CD4-positive, CD25-positive, alpha-beta regulatory T cell (primary cell): Measurements from ENCODE around the gene GIMD1. TPM values are rescaled to one million over a fixed set of nuclear protein-coding genes. Genes with fewer than 3 reads are reported as not detected.

Source experiments
- ATAC-seq, 2 donors: fragments of 150-1000 bp; cut with Tn5 transposase; one replicate each; pipeline ENCODE4 v1.10.0; 2021; ENCODE audit warnings: low read depth in 2 of 2, moderate number of reproducible peaks in 2 of 2, moderate library complexity in 1 of 2
- DNase-seq, 3 donors: peaks; one replicate each; pipeline versions ENCODE4 v3.0.0 to v3.0.0-alpha.2; 2012 to 2022; ENCODE audit warnings: mixed read lengths in 1 of 3
- H3K27ac ChIP-seq: one replicate; pipeline ENCODE4 v1.7.0; 2013; ENCODE audit warnings: mild to moderate bottlenecking, low read length; ENCODE audit not compliant: insufficient read depth, poor library complexity, severe bottlenecking
- H3K27me3 ChIP-seq: one replicate; pipeline ENCODE4 v1.7.0; 2013; ENCODE audit warnings: low read length; ENCODE audit not compliant: control insufficient read depth, insufficient read depth
- H3K36me3 ChIP-seq: one replicate; pipeline ENCODE4 v1.7.0; 2013; ENCODE audit warnings: mild to moderate bottlenecking, low read length, moderate library complexity; ENCODE audit not compliant: control insufficient read depth, insufficient read depth
- H3K4me1 ChIP-seq: 2 replicates; pipeline ENCODE4 v1.7.0; 2013; ENCODE audit warnings: mild to moderate bottlenecking, low read length; ENCODE audit not compliant: insufficient read depth, control insufficient read depth, poor library complexity, severe bottlenecking
- H3K4me3 ChIP-seq: one replicate; pipeline ENCODE4 v1.7.0; 2013; ENCODE audit warnings: low read depth, mild to moderate bottlenecking, low read length, moderate library complexity
- H3K9me3 ChIP-seq, 2 experiments: 1 replicate in 1 of 2; 2 replicates in 1 of 2; pipeline ENCODE4 v1.7.0; 2013; ENCODE audit warnings: low read length in 2 of 2, mild to moderate bottlenecking in 1 of 2, moderate library complexity in 1 of 2; ENCODE audit not compliant: control insufficient read depth in 2 of 2
- H3K27ac Mint-ChIP-seq, 3 donors: one replicate each; pipeline ENCODE4 v1.8.0; 2020 to 2022; ENCODE audit warnings: mild to moderate bottlenecking in 3 of 3, mixed read lengths in 3 of 3, moderate library complexity in 2 of 3
- H3K27me3 Mint-ChIP-seq: one replicate; pipeline ENCODE4 v1.8.0; 2022; ENCODE audit warnings: mild to moderate bottlenecking, mixed read lengths
- H3K36me3 Mint-ChIP-seq: one replicate; pipeline ENCODE4 v1.8.0; 2020; ENCODE audit warnings: mixed read lengths
- H3K4me1 Mint-ChIP-seq, 4 donors: one replicate each; pipeline ENCODE4 v1.8.0; 2020 to 2022; ENCODE audit warnings: mixed read lengths in 4 of 4, mild to moderate bottlenecking in 1 of 4
- H3K4me3 Mint-ChIP-seq, 4 donors: one replicate each; pipeline ENCODE4 v1.8.0; 2020 to 2022; ENCODE audit warnings: mild to moderate bottlenecking in 4 of 4, mixed read lengths in 4 of 4, moderate library complexity in 3 of 4
- H3K9me3 Mint-ChIP-seq, 7 donors: one replicate each; pipeline ENCODE4 v1.8.0; 2020 to 2022; ENCODE audit warnings: mixed read lengths in 7 of 7, mild to moderate bottlenecking in 3 of 7, moderate library complexity in 2 of 7
- polyA plus RNA-seq, 4 donors: library from polyadenylated mRNA; unstranded; fragments of 300-500 nt; fragmentation: Illumina TruSeq; gene quantifications; one replicate each; pipeline ENCODE4 v1.2.3, GENCODE V29; 2021
- total RNA-seq: library from RNA; stranded (reverse); gene quantifications from one replicate; pipeline ENCODE4 v1.2.3, GENCODE V29; 2022

The GIMD1 gene
- total and polyA plus RNA-seq, 5 donors from 2014 or later, result not detected

- H3K27ac Mint-ChIP-seq, result no peak overlapping the region
- H3K36me3 Mint-ChIP-seq, result no peaks in the 10 kb centered on the region
- H3K36me3 ChIP-seq, result no peaks in the 10 kb centered on the region
- H3K4me1 ChIP-seq, result no peaks in the 10 kb centered on the region
- peaks cover 0 to 2% (median under 1%) of the 10 kb centered on the region in 7 donors for H3K9me3 Mint-ChIP-seq
- no peak overlapping the region for H3K4me3 Mint-ChIP-seq
- no peaks in the 10 kb centered on the region for H3K9me3 ChIP-seq
- no peaks in the 10 kb centered on the region for H3K27me3 Mint-ChIP-seq
- H3K27ac ChIP-seq, result no peak overlapping the region
- no peaks in the 10 kb centered on the region for H3K4me1 Mint-ChIP-seq
- no peak overlapping the region for H3K4me3 ChIP-seq
- H3K27me3 ChIP-seq, result peaks cover 2% of the 10 kb centered on the region
- DNase-seq, result no peak
- ATAC-seq, result no peak
These were observed 17.3 kb upstream of the GIMD1 start for GRCh38 chr4:106385853-106386393.

- peaks cover 2% of the 10 kb centered on the region for H3K27me3 ChIP-seq
- no peaks in the 10 kb centered on the region for H3K36me3 Mint-ChIP-seq
These were observed 16.3 kb upstream of the GIMD1 start for GRCh38 chr4:106384878-106385277.

GRCh38 chr4:106380179-106380578 lies 11.6 kb upstream of the GIMD1 start:
- Mint-ChIP-seq H3K27me3 (no peaks in the 10 kb centered on the region), H3K36me3 (no peaks in the 10 kb centered on the region), H3K27ac (no peak overlapping the region), H3K4me1 (no peaks in the 10 kb centered on the region), H3K4me3 (no peak overlapping the region), H3K9me3 (peaks cover 0 to 3% (median 0%) of the 10 kb centered on the region in 7 donors)
- Histone ChIP-seq H3K4me1 (no peaks in the 10 kb centered on the region), H3K9me3 (no peaks in the 10 kb centered on the region), H3K27me3 (no peaks in the 10 kb centered on the region), H3K36me3 (no peaks in the 10 kb centered on the region), H3K27ac (no peak overlapping the region), H3K4me3 (no peak overlapping the region)
- DNase-seq (no peak), ATAC-seq (no peak)

More at GRCh38 chr4:106384878-106385277, 16.3 kb upstream of the GIMD1 start:
- H3K9me3 Mint-ChIP-seq, result peaks cover 0 to 3% (median 1%) of the 10 kb centered on the region in 7 donors
- H3K27ac Mint-ChIP-seq, result no peak overlapping the region
- Histone ChIP-seq H3K27ac (no peak overlapping the region), H3K4me1 (no peaks in the 10 kb centered on the region), H3K9me3 (no peaks in the 10 kb centered on the region), H3K4me3 (no peak overlapping the region), H3K36me3 (no peaks in the 10 kb centered on the region)
- no peaks in the 10 kb centered on the region for H3K4me1 Mint-ChIP-seq
- DNase-seq (no peak), ATAC-seq (no peak)
- no peaks in the 10 kb centered on the region for H3K27me3 Mint-ChIP-seq
- H3K4me3 Mint-ChIP-seq, result peak overlapping the region in 1 of 4 donors; percentile 7

- Mint-ChIP-seq H3K4me3 (no peak overlapping the region), H3K27me3 (peaks cover 31% of the 10 kb centered on the region), H3K27ac (no peak overlapping the region), H3K9me3 (no peaks in the 10 kb centered on the region), H3K36me3 (no peaks in the 10 kb centered on the region), H3K4me1 (peaks cover 0 to 4% (median 1%) of the 10 kb centered on the region in 4 donors)
- ATAC-seq (no peak), DNase-seq (no peak)
- Histone ChIP-seq H3K27ac (no peak overlapping the region), H3K27me3 (peaks cover 13% of the 10 kb centered on the region), H3K36me3 (no peaks in the 10 kb centered on the region), H3K9me3 (no peaks in the 10 kb centered on the region), H3K4me1 (no peaks in the 10 kb centered on the region), H3K4me3 (no peak overlapping the region)
These were observed 4.4 kb upstream of the GIMD1 start for GRCh38 chr4:106373026-106373425.

- H3K27ac ChIP-seq, result no peak overlapping the region
- no peak overlapping the region for H3K27ac Mint-ChIP-seq
- ATAC-seq (no peak), DNase-seq (no peak)
- no peaks in the 10 kb centered on the region for H3K4me1 ChIP-seq
- H3K4me3 Mint-ChIP-seq, result no peak overlapping the region
- H3K36me3 ChIP-seq, result no peaks in the 10 kb centered on the region
- no peak overlapping the region for H3K4me3 ChIP-seq
- H3K9me3 ChIP-seq, result no peaks in the 10 kb centered on the region
- H3K27me3 Mint-ChIP-seq, result peaks cover 31% of the 10 kb centered on the region
- peaks cover 13% of the 10 kb centered on the region for H3K27me3 ChIP-seq
- H3K36me3 Mint-ChIP-seq, result no peaks in the 10 kb centered on the region
- peaks cover 0 to 4% (median 1%) of the 10 kb centered on the region in 4 donors for H3K4me1 Mint-ChIP-seq
- no peaks in the 10 kb centered on the region for H3K9me3 Mint-ChIP-seq
These were observed 2.6 kb upstream of the GIMD1 start for GRCh38 chr4:106371161-106371560.

- peak overlapping the region in 1 of 3 donors; percentile 55 for H3K27ac Mint-ChIP-seq
- Histone ChIP-seq H3K4me1 (no peaks in the 10 kb centered on the region), H3K9me3 (no peaks in the 10 kb centered on the region), H3K36me3 (no peaks in the 10 kb centered on the region), H3K27me3 (peaks cover 15% of the 10 kb centered on the region), H3K27ac (no peak overlapping the region), H3K4me3 (no peak overlapping the region)
- DNase-seq, result no peak
- no peak for ATAC-seq
- H3K4me1 Mint-ChIP-seq, result peaks cover 0 to 4% (median 1%) of the 10 kb centered on the region in 4 donors
- no peak overlapping the region for H3K4me3 Mint-ChIP-seq
- H3K27me3 Mint-ChIP-seq, result peaks cover 36% of the 10 kb centered on the region
- H3K36me3 Mint-ChIP-seq, result no peaks in the 10 kb centered on the region
- H3K9me3 Mint-ChIP-seq, result no peaks in the 10 kb centered on the region
These were observed 1.6 kb upstream of the GIMD1 start for GRCh38 chr4:106370214-106370613.

- H3K27me3 ChIP-seq, result peaks cover 15% of the 10 kb centered on the region
- Mint-ChIP-seq H3K36me3 (no peaks in the 10 kb centered on the region), H3K4me3 (no peak overlapping the region), H3K27me3 (peaks cover 36% of the 10 kb centered on the region), H3K9me3 (no peaks in the 10 kb centered on the region), H3K27ac (peak overlapping the region in 1 of 3 donors; percentile 11), H3K4me1 (peaks cover 0 to 4% (median 1%) of the 10 kb centered on the region in 4 donors)
- ATAC-seq, result no peak
- peak in 2 of 3 donors; percentile 4 to 74 for DNase-seq
- no peaks in the 10 kb centered on the region for H3K36me3 ChIP-seq
- H3K4me1 ChIP-seq, result no peaks in the 10 kb centered on the region
- no peaks in the 10 kb centered on the region for H3K9me3 ChIP-seq
- no peak overlapping the region for H3K4me3 ChIP-seq
- no peak overlapping the region for H3K27ac ChIP-seq
These were observed 980 bp upstream of the GIMD1 start for GRCh38 chr4:106369456-106370060.

- DNase-seq (no peak), ATAC-seq (no peak)
- H3K4me1 ChIP-seq, result no peaks in the 10 kb centered on the region
- Mint-ChIP-seq H3K4me1 (peaks cover 0 to 4% (median 1%) of the 10 kb centered on the region in 4 donors), H3K27me3 (peaks cover 23% of the 10 kb centered on the region), H3K27ac (no peak overlapping the region), H3K36me3 (no peaks in the 10 kb centered on the region), H3K4me3 (no peak overlapping the region), H3K9me3 (no peaks in the 10 kb centered on the region)
- H3K9me3 ChIP-seq, result no peaks in the 10 kb centered on the region
- H3K27ac ChIP-seq, result no peak overlapping the region
- H3K36me3 ChIP-seq, result no peaks in the 10 kb centered on the region
- peaks cover 10% of the 10 kb centered on the region for H3K27me3 ChIP-seq
- H3K4me3 ChIP-seq, result no peak overlapping the region
These were observed 1.5 kb downstream of the GIMD1 start for GRCh38 chr4:106367072-106367471.
